ENCODE data around the gene TNKS1BP1. TPM values are rescaled to one million over a fixed set of nuclear protein-coding genes. Genes with fewer than 3 reads are reported as not detected.

The TNKS1BP1 gene
- total and polyA plus RNA-seq, 9 of the 15 experiments (the other 6 are each of a cell fraction or from before 2014, with no cell fraction given), result 1.1 to 47.2 (median 10.9) TPM

DNA sequence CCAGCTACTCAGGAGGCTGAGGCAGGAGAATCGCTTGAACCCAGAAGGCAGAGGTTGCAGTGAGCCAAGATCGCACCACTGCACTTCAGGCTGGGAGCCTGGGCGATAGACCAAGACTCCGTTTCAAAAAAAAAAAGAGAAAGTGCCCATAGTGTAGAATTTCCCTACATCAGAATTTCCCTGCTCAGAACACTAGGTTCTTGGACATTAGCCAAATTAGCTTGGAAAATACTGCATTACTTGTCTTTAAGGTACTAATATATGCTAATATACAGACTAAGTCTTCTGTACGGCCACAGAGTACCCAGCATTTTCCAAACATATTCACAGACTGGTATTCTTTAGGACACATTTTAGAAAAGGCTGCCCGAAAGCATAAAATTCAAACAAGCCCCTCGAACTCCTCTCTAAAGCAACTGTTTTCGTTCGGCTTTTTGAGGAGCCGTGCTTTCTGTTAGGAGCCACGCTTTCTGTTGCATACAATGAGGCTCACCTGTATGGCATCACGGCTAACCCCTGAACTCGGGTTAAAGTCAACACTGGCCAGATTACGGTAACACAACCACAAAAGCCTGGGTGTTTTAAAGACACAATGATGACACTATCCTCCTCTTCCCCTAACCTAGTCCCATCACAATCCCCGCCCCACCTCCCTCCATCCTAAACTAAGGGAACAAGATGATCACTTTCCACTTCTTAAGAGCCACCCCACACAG is 18.4 kb downstream of the TNKS1BP1 start:
- no peak overlapping the region for H3K9ac ChIP-seq (ENCODE audit: insufficient read depth in 1 of 2, low read depth in 2 of 2, low read length in 2 of 2)
- H3K9me1 ChIP-seq (ENCODE audit: control insufficient read depth, insufficient read depth, low read length), result peaks cover 7% of the 10 kb centered on the region
- ChIA-PET POLR2A (interaction anchor here (0.6 to 1.4 kb wide), 2 partner anchors 9 to 48 kb away, joined by 4 to 5 read pairs; no protein-coding TSS in a partner anchor), CTCF (ENCODE audit: low intra/inter-chr PET ratio) (interaction anchor here (0.6 kb wide), 1 partner anchor 1835 kb away, joined by 3 read pairs; no protein-coding TSS in a partner anchor)
- ATAC-seq (no peak), FAIRE-seq (no peak), DNase-seq (ENCODE audit: extremely low read depth in 1 of 4, low spot score in 3 of 4) (no peak)
- no peak overlapping the region for H3K4me2 ChIP-seq (ENCODE audit: insufficient read depth, low read length)
- in situ Hi-C loops (cut with MboI) (no loop called here), intact Hi-C loops (cut with micrococcal nuclease) (no loop called here)
- peaks cover 18% of the 10 kb centered on the region for H4K20me1 ChIP-seq (replicated peaks; ENCODE audit: control insufficient read depth, insufficient read depth, low read length)
- H3K79me2 ChIP-seq (ENCODE audit: control insufficient read depth, insufficient read depth, low read length), result peaks cover 4% of the 10 kb centered on the region
- H3K9me3 ChIP-seq (replicated peaks; ENCODE audit: control insufficient read depth, insufficient read depth, low read depth, low read length), result no peaks in the 10 kb centered on the region
- no peak for TF ChIP-seq ZNF561 (CRISPR knock-in tag; conservative IDR thresholded peaks at IDR 0.05)
- peak; percentile 34; the same call in 1 of the 2 replicates for TF ChIP-seq NFIC (IDR thresholded peaks at IDR 0.05)
- no peak overlapping the region for H3K4me3 ChIP-seq
- H3K27me3 ChIP-seq (ENCODE audit: control insufficient read depth in 2 of 2, insufficient read depth in 2 of 2, low read length in 2 of 2), result no peaks in the 10 kb centered on the region
- 81% methylated on average over 15 of the region's 15 CpGs for WGBS (ENCODE audit: insufficient coverage, low coverage, missing lambda C conversion rate)
- no TSS peak for BruUV-seq (replicated peaks)
- peaks cover 16 to 39% of the 10 kb centered on the region in 2 experiments for H3K4me1 ChIP-seq (replicated peaks in 1 of 2; ENCODE audit: control insufficient read depth in 2 of 2, insufficient read depth in 2 of 2, low read length in 2 of 2)
- no peak overlapping the region for H2AFZ ChIP-seq (ENCODE audit: low read depth, low read length)
- H3K36me3 ChIP-seq (ENCODE audit: control insufficient read depth, insufficient read depth, low read length), result peaks cover 50% of the 10 kb centered on the region
- no peak overlapping the region for H3K27ac ChIP-seq (ENCODE audit: extremely low read depth, low read depth, low read length)

GRCh38 chr11:57305523-57305922 is 19.2 kb downstream of the TNKS1BP1 start:
- ATAC-seq (no peak), DNase-seq (ENCODE audit: extremely low read depth in 1 of 4, low spot score in 3 of 4) (no peak), FAIRE-seq (no peak)
- CTCF ChIA-PET (ENCODE audit: low intra/inter-chr PET ratio), result no interaction called here
- Histone ChIP-seq H3K4me3 (no peak overlapping the region), H4K20me1 (replicated peaks; ENCODE audit: control insufficient read depth, insufficient read depth, low read length) (peaks cover 13% of the 10 kb centered on the region), H3K36me3 (ENCODE audit: control insufficient read depth, insufficient read depth, low read length) (peaks cover 54% of the 10 kb centered on the region), H3K27ac (ENCODE audit: extremely low read depth, low read depth, low read length) (no peak overlapping the region), H3K9me1 (ENCODE audit: control insufficient read depth, insufficient read depth, low read length) (peaks cover 2% of the 10 kb centered on the region), H3K27me3 (ENCODE audit: control insufficient read depth in 2 of 2, insufficient read depth in 2 of 2, low read length in 2 of 2) (no peaks in the 10 kb centered on the region), H3K4me2 (ENCODE audit: insufficient read depth, low read length) (no peak overlapping the region), H3K4me1 (replicated peaks in 1 of 2; ENCODE audit: control insufficient read depth in 2 of 2, insufficient read depth in 2 of 2, low read length in 2 of 2) (peaks cover 8 to 31% of the 10 kb centered on the region in 2 experiments), H2AFZ (ENCODE audit: low read depth, low read length) (no peak overlapping the region), H3K79me2 (ENCODE audit: control insufficient read depth, insufficient read depth, low read length) (peaks cover 1% of the 10 kb centered on the region; the same call in 2 of the 3 replicates), H3K9me3 (replicated peaks; ENCODE audit: control insufficient read depth, insufficient read depth, low read depth, low read length) (no peaks in the 10 kb centered on the region), H3K9ac (ENCODE audit: insufficient read depth in 1 of 2, low read depth in 2 of 2, low read length in 2 of 2) (no peak overlapping the region)
- POLR2A ChIA-PET, result interaction anchor here (0.9 kb wide), 2 partner anchors 11 to 120 kb away, joined by 3 read pairs; no protein-coding TSS in a partner anchor
- 78% methylated on average over 7 of the region's 8 CpGs for whole genome bisulfite sequencing (ENCODE audit: insufficient coverage, low coverage, missing lambda C conversion rate)
- in situ Hi-C loops (cut with MboI), result no loop called here
- no TSS peak for BruUV-seq (replicated peaks)
- intact Hi-C loops (cut with micrococcal nuclease), result no loop called here
- TF ChIP-seq HMGXB4 (CRISPR knock-in tag; IDR thresholded peaks at IDR 0.05) (no peak), ZNF780A (CRISPR knock-in tag; IDR thresholded peaks at IDR 0.05) (no peak), ATF3 (IDR thresholded peaks at IDR 0.05) (no peak), ATF3 (CRISPR knock-in tag; conservative IDR thresholded peaks at IDR 0.05) (no peak), ZKSCAN8 (CRISPR knock-in tag; IDR thresholded peaks at IDR 0.05) (no peak), RBM15 (IDR thresholded peaks at IDR 0.05; ENCODE audit: insufficient read depth, low read length) (no peak), TCF3 (CRISPR knock-in tag; IDR thresholded peaks at IDR 0.05) (no peak)
- TF ChIP-seq, protein P1, sequence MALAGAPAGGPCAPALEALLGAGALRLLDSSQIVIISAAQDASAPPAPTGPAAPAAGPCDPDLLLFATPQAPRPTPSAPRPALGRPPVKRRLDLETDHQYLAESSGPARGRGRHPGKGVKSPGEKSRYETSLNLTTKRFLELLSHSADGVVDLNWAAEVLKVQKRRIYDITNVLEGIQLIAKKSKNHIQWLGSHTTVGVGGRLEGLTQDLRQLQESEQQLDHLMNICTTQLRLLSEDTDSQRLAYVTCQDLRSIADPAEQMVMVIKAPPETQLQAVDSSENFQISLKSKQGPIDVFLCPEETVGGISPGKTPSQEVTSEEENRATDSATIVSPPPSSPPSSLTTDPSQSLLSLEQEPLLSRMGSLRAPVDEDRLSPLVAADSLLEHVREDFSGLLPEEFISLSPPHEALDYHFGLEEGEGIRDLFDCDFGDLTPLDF (CRISPR knock-in tag; IDR thresholded peaks at IDR 0.05), result no peak

Data from K562 (cell line).